GM18909 (cell line): ENCODE results near the gene SLC25A14.
"Not testable (repeated sequence)": the region's sequence is repeated elsewhere in the genome, so short reads cannot be mapped to it uniquely, and the experiment has no call there.

Source experiments
- ATAC-seq: cut with Tn5 transposase; IDR thresholded peaks from one replicate; pipeline ENCODE4 v1.9.1; 2021; ENCODE audit warnings: mild to moderate bottlenecking; ENCODE audit not compliant: unreplicated experiment, poor library complexity

The SLC25A14 gene, protein sequence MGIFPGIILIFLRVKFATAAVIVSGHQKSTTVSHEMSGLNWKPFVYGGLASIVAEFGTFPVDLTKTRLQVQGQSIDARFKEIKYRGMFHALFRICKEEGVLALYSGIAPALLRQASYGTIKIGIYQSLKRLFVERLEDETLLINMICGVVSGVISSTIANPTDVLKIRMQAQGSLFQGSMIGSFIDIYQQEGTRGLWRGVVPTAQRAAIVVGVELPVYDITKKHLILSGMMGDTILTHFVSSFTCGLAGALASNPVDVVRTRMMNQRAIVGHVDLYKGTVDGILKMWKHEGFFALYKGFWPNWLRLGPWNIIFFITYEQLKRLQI

DNA sequence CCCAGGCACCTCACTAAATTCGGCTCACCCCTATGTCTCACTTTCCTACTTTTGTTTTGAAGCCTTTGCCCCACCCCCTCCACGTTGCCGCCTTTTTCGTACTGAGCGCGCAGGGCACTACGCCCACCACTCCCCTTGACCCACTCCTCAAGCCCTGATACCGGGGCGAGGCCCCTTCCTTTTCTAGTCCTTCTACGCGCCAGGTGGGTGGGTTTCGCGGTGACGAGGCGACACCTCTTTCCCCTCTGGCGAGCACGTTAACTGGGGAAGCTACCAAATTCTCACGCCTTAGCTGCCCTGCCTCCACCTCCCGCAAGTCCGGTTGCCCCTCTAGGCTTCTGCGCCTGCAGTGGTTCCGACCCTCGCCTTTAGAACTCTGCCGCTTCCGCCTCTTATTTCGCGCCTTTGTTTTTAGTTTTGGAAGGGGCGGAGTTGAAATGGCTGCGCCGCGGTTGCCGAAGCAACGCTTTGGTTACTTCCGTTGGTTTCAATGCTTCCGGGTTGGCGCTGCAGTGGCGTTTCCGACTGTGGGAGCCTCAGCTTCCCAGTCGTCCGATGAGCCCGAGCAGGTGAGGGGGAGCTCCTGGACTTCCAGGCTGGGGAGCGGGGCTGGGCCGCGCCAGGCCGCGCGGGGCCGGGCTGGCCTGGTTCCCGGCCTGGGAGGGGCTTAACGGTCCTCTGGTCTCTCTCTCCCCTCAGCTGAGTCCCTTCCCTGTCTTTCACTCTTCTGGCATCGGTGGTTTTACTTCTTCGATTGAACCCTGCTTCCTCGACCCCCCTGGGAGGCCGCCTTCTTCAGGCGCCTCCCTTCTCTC lies at the start of gene SLC25A14:
Gene SLC25A14, plus strand, starts transcription at position 512 of the 815 bp plus-strand sequence. CDS start 360 bp downstream, outside the sequence.
- ATAC-seq: peak; percentile 92

DNA sequence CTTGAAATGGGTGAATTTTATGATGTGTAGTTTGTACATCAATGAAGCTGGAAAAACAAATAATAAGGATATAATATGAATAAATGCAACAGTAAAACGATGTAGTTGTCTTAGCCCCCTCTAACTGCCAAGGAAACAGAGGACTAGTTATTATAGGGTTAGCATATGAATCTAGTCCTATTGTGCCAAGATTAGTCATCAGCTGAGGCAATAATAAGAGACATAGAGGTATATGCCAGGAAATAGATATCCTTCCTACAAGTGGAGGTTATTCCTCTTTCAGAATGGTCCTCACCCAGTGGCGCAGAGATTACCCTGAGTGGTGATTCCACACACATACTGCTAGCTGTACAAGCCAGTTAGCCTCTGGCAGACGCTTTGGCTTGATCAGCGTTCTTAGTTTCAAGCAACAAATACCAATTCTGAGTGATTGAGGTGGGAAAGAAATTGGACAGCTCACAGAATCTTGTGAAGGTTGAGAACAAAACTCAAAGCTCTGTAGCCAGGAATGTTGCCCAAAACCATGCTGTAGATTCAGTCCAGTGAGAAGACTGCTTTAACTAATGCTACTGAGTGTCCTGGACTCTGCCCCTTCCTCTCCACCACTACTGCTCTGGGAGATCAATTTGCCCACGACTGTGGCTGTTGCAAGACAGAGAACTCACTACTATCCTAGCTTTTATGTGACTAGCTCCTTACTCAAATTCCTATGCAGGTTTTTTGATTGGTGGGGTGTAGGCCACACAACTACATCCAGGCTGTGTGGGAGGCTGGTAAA lies 44.0 kb upstream of the SLC25A14 start:
- no peak for ATAC-seq

DNA sequence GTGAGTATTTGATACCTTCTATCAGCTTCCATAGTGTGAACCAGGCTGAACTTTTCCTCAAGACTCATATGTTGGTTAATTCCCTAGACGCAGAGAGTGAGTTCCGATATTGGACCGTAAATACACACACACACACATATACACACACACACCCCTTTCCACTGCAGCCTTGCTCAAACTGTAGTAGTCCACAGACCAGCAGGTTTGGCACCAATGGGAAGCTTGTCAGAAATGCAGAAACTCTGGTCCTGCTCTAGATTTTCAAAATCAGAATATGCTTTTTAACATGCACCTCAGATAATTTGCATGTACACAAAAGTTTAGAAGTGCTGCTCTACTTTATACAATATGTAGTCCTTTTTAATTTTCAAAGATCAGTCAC lies 43.4 kb upstream of the SLC25A14 start:
- no peak for ATAC-seq

DNA sequence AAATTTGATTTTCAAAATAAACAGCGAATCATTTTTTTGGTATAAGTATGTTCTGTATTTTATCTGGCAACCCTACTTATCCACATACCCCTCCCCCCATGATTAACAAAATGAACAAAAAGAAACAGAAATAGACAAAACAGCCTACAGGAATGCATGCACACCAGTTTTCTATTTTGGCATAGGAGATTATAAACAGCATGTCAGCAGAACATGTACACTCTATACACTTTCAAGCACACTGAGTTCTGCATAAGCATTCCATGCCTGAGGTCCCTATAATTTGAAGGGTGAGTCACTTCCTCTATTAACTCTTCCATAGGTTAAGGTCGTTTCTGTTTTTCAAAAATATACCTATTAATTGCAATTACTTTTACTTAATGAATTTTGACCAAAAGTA lies 43.0 kb upstream of the SLC25A14 start:
- ATAC-seq: no peak

DNA sequence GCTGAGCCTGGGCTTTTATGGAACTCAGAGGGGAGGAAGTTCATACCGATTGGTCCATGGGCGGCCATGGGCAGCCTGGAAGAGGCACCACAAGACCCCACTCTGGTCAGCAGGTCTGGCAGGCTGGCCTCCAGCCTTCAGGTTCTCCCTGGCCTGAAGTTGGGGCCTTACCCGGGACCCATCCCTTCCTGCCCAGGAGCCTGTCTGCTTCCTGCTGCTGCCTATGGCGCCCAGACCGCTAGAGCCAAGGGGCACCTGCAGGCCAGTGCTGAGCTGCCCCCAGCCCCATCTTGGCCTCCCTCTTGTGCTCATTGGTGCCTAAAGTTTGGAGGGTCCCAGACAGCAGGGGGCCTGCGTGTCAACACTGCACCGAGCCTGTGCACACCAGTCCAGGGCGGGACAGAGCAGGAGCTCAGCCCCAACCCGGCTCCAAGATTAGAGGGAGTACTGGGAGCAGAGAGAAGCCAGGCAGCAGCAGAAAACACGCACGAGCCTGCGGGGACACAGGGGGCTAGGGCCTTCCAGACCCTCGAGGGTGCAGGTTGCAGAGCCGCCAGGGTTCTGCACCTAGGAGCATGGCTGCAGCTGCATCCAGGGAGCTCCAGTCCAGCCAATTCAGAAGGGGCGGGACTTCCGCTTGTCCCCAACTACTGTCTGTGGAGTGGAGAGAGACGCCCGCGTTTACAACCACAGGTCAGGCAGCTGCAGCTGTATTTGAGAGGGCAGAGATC lies 40.3 kb upstream of the SLC25A14 start:
- no peak for ATAC-seq

DNA sequence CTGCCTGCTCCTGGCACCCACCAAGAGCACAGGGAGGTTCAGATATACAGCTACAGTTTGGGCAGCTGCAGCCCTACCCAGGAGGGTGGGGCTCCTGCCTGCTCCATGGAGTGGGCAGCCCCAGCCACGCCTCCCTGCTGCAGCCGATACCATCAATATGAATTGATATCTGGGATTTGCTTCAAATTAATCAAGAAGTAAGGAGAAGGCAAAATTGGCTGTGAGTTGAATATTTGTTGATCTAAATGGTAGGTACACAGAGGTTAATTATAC lies 39.8 kb upstream of the SLC25A14 start:
- ATAC-seq: no peak

DNA sequence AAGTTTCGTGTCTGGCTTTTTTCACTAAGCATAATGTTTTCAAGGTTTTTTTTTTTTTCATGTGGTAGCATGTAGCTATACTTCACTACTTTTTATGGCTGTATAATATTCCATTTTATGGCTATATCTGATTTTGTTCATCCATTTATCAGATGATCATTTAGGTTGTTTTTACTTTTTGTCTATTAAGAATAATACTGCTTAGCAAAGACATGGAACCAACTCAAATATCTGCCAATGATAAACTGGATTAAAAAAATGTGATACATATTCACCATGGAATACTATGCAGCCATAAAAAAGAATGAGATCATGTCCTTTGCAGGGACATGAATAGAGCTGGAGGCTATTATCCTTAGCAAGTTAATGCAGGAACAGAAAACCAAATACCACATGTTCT lies 38.3 kb upstream of the SLC25A14 start:
- ATAC-seq: no peak

DNA sequence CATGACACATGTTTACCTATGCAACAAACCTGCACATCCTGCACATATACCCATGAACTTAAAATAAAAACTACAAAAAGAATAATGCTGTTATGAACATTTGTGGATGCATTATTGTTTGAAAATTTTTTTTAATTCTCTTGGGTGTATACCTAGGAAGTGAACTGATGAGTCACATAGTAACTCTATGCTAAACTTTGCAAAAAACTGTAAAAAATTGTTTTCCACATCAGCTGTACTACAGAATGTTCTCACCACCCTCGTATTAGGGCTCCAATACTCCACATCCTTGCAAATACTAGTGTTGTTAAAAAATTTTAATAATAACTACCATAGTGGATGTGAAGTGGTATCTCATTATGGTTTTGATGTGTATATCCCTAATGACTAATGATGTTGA lies 37.7 kb upstream of the SLC25A14 start:
- no peak for ATAC-seq

DNA sequence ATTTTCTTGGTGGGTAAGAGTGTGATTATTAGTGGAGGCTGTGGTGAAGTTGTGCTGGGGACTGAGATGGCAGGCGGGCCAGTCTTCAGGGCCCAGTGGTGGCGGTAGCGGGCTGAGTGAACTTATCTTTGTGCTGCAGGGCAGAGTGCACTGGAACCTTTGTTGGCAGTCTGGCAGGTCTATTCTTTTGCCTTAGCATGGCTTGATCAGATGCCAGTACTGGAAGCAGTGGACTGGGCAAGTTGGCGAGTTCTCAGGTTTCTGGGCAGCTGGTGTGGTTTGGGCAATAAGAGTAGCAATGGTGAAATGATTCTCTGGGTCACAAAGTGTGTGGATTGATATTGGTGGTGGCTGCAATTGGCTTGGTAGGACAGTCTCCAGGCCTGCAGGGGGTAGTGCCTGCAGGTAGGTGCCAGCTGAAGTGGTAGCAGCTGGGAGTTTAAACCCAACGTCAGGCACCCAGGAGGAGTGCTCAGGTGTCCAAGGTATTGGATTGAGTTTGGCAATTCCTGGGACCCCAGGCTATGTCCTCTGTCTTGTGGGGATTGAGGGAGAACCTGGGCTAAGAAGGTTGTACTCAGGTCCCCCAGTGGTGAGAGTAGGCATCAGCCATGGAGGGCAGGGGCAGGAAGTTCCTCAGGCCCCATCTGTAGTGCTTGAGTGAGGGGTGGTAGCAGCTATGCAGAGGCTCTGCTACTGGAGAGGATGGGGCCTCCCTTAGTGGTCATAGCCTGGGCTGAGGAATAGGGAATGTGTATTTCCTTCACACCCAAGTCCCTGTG lies 34.9 kb upstream of the SLC25A14 start:
- ATAC-seq: no peak

DNA sequence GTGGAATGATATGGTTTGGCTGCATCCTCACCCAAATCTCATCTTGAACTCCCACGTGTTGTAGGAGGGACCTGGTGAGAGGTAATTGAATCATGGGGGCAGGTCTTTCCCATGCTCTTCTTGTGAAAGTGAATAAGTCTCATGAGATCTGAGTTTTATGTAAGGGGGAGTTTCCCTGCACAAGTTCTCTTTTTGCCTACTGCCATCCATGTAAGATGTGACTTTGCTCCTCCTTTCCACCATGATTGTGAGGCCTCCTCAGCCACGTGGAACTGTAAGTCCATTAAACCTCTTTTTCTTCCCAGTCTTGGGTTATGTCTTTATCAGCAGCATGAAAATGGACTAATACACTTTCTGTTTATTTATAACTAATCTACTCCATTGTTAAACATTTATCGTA lies 19.8 kb upstream of the SLC25A14 start:
- ATAC-seq: not testable (repeated sequence)

DNA sequence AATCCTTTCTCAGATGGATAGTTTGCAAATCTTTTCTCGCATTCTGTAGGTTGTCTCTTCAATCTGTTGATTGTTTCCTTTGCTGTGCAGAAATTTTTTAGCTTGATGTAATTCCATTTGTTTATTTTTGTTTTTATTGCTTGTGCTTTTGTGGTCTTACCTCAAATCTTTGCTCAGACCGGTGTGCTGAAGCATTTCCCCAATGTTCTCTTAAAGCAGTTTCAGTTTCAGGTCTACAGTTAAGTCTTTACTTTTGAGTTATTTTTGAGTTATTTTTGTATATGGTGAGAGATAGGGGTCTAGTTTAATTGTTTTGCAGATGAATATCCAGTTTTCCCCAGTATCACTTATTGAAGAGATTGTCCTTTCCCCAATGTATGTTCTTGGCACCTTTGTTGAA lies 18.2 kb upstream of the SLC25A14 start:
- ATAC-seq: no peak

DNA sequence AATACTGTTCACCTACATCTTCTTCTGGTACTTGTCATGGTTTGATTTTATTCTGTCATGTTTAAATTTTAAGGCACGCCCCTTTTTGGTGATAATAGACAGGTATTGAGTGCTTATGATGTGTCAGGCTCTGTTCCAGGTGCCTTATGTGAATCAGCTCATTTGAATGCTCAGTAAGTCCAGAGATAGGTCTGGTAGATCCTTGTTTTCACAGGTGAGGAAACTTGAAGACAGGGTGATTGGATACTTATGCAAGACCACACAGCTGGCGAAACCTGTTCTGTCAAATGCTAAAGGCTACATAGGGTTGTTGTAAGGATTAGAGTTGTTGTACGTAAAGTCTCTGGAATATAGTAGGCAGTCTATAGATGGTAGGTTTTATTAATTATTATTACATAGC lies 9.6 kb upstream of the SLC25A14 start:
- no peak for ATAC-seq

DNA sequence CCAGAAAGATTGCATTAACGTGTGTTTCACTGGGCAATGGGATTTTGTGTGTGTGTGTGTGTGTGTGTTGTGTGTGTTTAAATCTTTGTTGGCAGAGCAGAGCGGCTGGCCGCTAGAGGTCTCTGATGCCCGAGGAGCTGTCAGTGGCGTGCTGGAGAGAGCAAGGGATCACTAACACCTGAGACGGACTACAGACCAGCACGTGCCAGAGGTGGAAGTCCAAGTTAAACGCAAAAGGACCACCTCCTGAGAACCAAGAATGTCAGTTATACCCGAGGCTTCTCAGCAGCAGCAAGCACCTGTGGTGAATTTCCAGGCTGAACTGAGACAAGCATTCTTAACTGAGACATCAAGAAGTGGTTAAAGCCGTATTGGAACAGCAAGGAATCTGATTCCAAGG lies 9.0 kb upstream of the SLC25A14 start:
- peak; percentile 86 for ATAC-seq

DNA sequence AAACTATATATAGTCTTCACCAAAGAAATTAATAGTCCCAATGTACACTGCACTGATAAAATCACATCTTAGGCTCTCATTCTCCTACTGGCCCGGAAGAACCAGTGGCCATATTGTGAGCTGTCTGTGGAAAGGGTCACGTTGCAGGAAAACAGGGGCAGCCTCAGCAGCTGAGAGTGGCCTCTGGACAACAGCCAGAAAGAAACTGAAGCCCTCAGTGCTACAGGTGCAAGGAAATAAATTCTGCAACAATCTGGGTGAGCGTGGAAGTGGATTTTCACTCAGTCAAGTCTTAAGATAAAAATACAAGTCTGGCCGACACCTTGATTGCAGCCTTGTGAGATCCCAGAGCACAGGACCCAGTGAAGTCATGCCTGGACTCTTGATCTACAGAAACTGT lies 3.2 kb upstream of the SLC25A14 start:
- ATAC-seq: no peak

DNA sequence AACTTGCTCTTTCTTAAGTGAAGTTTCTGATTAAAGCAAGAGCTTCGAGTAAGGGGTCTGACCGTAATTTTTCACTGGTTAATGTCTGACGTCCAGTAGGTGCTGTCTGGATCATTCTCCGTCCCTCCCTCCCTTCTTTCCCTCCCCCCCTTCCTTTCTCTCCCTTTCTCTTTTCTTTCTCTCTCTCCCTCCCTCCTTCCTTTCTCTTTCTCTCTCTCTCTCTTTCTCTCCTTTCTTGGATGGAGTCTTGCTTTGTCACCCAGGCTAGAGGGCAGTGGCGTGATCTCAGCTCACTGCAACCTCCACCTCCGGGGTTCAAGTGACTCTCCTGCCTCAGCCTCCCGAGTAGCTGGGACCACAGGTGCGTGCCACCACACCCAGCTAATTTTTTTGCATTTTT lies 850 bp upstream of the SLC25A14 start:
- not testable (repeated sequence) for ATAC-seq

DNA sequence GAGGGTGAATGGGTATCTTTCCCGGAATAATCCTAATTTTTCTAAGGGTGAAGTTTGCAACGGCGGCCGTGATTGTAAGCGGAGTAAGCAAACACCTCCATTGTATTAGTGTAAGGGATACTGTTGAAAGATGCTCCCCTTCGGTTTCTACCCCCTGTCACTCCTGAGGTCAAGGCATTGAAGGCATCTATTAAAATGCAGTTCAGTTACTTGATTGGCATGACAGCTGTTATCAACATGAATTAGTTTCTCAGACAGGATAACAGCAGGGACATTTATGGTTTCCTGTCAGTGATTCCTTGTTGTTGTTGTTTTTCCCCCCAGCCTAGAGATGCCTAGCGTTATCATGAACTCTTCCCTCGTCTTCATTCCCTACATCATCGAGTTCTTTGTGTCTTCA lies 552 bp downstream of the SLC25A14 start:
- ATAC-seq: no peak

DNA sequence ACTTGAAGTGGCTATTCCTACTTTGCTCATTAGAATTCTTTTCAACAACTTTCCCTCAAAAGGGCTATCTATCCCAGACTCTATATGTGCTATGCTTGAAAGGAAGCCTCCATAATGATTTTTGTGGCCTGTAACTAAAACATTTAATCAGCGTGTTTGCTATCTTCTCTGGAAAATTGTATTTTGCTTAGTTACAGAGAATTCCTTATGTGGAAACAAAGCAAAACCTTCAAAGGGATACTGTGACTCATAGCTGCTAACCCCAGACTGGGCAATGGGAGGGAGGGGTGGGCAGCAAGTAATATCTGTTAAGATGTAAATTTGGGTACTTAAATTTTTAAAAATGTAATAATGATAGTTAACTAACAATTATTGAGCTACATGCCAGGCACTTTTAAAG lies 3.7 kb downstream of the SLC25A14 start:
- no peak for ATAC-seq

DNA sequence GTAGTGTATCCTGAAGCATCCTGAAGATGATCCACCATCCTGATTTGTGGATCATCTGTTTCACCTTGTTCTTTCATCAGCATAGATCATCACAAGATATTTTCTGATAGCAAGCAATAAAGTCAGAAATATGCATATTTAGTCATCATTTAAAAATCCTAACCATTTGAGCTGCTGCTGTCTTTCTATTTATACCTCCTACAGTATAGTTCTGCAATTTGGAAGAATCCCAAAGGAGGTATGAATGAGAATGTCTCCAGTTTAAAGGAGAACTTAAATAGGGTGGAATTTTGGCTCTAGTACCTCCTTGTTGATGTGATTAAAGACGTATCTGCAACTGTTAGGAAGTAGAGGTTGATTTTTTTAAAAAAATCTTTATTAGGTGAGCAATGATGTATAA lies 7.6 kb downstream of the SLC25A14 start:
- no peak for ATAC-seq

DNA sequence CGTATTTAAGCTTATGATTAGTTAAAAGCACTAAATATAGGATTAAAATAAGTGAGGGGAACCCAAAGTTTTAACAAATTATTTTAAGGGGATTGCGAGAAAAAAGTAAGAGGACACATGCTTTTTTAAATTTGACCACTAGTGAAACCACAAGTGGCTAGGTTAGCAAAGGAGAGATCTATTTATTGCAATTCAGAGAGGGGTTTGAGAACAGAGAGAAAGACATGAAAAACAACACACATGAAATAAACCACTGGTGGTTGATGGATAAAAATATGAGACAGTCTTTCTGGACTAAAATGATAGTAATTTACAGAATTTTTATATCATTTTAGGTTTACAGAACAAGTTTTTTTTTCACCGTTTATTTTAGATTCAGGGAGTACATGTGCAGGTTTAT lies 11.8 kb downstream of the SLC25A14 start:
- ATAC-seq: no peak

DNA sequence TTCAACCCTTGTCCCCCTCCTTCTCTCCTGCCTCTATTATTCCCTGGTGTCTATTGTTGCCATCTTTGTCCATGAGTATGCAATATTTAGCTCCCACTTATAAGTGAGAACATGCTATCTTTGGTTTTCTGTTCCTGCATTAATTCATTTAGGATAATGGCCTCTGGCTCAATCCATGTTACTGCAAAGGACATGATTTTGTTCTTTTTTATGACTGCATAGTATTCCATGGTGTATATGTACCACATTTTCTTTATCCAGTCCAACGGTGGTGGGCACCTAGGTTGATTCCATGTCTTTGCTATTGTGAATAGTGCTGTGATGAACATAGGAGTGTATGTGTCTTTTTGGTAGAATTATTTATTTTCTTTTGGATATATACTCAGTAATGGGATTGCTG lies 12.3 kb downstream of the SLC25A14 start:
- ATAC-seq: not testable (repeated sequence)
